PC-3 (cell line): ENCODE results near the gene ITM2C. TPM values are rescaled to one million over a fixed set of nuclear protein-coding genes. Genes with fewer than 3 reads are reported as not detected.
A peak's percentile ranks its signal among the peaks of the same experiment; 100 is the strongest.

ENCODE experiments used
- ATAC-seq: fragments of 200-7000 bp; cut with Tn5 transposase; 2 replicates; pipeline ENCODE4 v1.9.1; 2020; ENCODE audit warnings: mild to moderate bottlenecking, moderate library complexity
- BruUV-seq: library from RNA; stranded (reverse); fragments of 400-500 nt; replicated peaks from 2 replicates; lab custom pipeline; 2021; lab: Mats Ljungman, UMichigan
- CTCF ChIA-PET: fragments of 300-600 bp; sonication (Branson Sonifier 250); formaldehyde crosslinking; loops from one replicate; lab custom pipeline; 2022; ENCODE audit warnings: antibody characterized with exemption; lab: Charles Lee
- POLR2A ChIA-PET: fragments of 300-600 bp; sonication (Branson Sonifier 250); formaldehyde crosslinking; loops from one replicate; lab custom pipeline; 2022; ENCODE audit warnings: antibody characterized with exemption; ENCODE audit not compliant: unreplicated experiment; lab: Charles Lee
- DNase-seq: peaks from one replicate; pipeline ENCODE4 v3.0.0-alpha.2; 2015
- H2AFZ ChIP-seq: fragments of 300-600 bp; sonication (generic); 2 replicates; pipeline ENCODE4 v1.6.0; 2016; ENCODE audit warnings: antibody characterized with exemption, low read length
- H3F3A ChIP-seq: fragments of 300-600 bp; sonication (generic); one replicate; pipeline ENCODE4 v1.6.0; 2017; ENCODE audit warnings: antibody characterized with exemption, low read length, control low read depth, mild to moderate bottlenecking; ENCODE audit not compliant: unreplicated experiment
- H3K27ac ChIP-seq: fragments of 300-600 bp; sonication (generic); 2 replicates; pipeline ENCODE4 v1.5.1; 2016; ENCODE audit warnings: mild to moderate bottlenecking, low read length
- H3K27me3 ChIP-seq: fragments of 300-600 bp; sonication (generic); 2 replicates; pipeline ENCODE4 v1.6.1; 2016; ENCODE audit warnings: low read length, mixed read lengths
- H3K36me3 ChIP-seq: fragments of 300-600 bp; sonication (generic); 2 replicates; pipeline ENCODE4 v1.6.1; 2016; ENCODE audit warnings: low read depth, mixed run types, low read length, mixed read lengths
- H3K4me1 ChIP-seq: fragments of 300-600 bp; sonication (generic); 2 replicates; pipeline ENCODE4 v1.5.1; 2016; ENCODE audit warnings: low read length; ENCODE audit not compliant: insufficient read depth
- H3K4me2 ChIP-seq: fragments of 300-600 bp; sonication (generic); 2 replicates; pipeline ENCODE4 v1.6.0; 2016; ENCODE audit warnings: low read length
- H3K4me3 ChIP-seq: fragments of 300-600 bp; sonication (generic); 2 replicates; pipeline ENCODE4 v1.5.1; 2016; ENCODE audit warnings: mild to moderate bottlenecking, low read length, mixed read lengths
- H3K79me2 ChIP-seq: fragments of 300-600 bp; sonication (generic); 2 replicates; pipeline ENCODE4 v1.6.1; 2017; ENCODE audit warnings: low read length, mixed read lengths
- H3K9ac ChIP-seq: fragments of 300-600 bp; sonication (generic); 2 replicates; pipeline ENCODE4 v1.6.0; 2016; ENCODE audit warnings: mild to moderate bottlenecking, low read length
- H3K9me2 ChIP-seq: fragments of 300-600 bp; sonication (generic); replicated peaks from 2 replicates; pipeline ENCODE4 v1.6.1; 2016; ENCODE audit warnings: mixed run types, low read length, mixed read lengths
- H3K9me3 ChIP-seq: fragments of 300-600 bp; sonication (generic); 2 replicates; pipeline ENCODE4 v1.6.1; 2016; ENCODE audit warnings: low read length, mixed read lengths
- H4K20me1 ChIP-seq: fragments of 300-600 bp; sonication (generic); 2 replicates; pipeline ENCODE4 v1.6.1; 2016; ENCODE audit warnings: low read length, mixed read lengths
- CTCF ChIP-seq: fragments of 300-600 bp; sonication (generic); conservative IDR thresholded peaks from 2 replicates; pipeline ENCODE4 v1.5.1; 2017; ENCODE audit warnings: antibody characterized with exemption, low read depth, mild to moderate bottlenecking, low read length
- EZH2 ChIP-seq: fragments of 300-600 bp; sonication (generic); IDR thresholded peaks from one replicate; pipeline ENCODE4 v1.6.1; 2017; ENCODE audit warnings: antibody characterized with exemption, mild to moderate bottlenecking, low read length; ENCODE audit not compliant: unreplicated experiment
- EZH2phosphoT487 ChIP-seq: fragments of 300-600 bp; sonication (generic); IDR thresholded peaks from 2 replicates; pipeline ENCODE4 v1.6.1; 2018; ENCODE audit warnings: mild to moderate bottlenecking, antibody characterized with exemption, low read length, borderline replicate concordance
- intact Hi-C: fragments of 100-400 bp; cut with micrococcal nuclease; formaldehyde crosslinking; loops from 2 replicates; pipeline ENCODE4 v1.9.0; 2023
- total RNA-seq: library from RNA; depleted of rRNA; stranded (reverse); fragments of >200 nt; gene quantifications from 2 replicates; pipeline ENCODE4 v1.2.3, GENCODE V29; 2014

The ITM2C gene
- total RNA-seq, 1 experiment from 2014 or later, result 111 TPM

DNA sequence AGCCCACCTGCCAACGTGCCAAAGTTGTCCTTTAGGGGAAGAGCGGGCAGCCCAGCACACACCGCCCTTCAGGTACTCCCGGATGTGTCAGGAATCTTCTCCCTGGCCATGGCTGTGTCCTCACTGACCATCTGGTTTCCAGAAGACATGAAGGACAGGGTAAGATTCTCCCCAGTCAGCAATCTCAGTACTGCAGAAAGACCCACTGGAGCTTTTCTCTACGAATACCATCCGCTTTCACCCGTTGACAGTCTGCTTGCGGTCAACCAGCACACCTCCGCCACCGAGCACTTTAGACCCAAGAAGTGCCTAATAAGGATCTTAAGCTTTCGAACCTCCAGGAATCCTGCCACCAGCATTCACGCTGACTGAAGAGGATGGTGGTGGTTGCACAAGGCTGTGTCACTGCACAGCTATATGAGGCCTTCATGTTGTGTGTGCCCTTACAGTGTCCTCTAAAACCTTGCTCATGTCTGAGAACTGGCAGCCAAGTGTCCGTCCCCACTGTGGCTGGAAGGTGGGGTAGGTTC, 42.7 kb upstream of the ITM2C start:
- no peak overlapping the region for H3K9ac ChIP-seq
- no peak for ATAC-seq
- H3K79me2 ChIP-seq, result no peaks in the 10 kb centered on the region
- POLR2A ChIA-PET, result no interaction called here
- no peaks in the 10 kb centered on the region for H4K20me1 ChIP-seq
- H3K4me2 ChIP-seq, result no peak overlapping the region
- intact Hi-C loops, result loop anchor here (5.0 kb wide), 3 partner anchors 80 to 630 kb away; no protein-coding TSS in a partner anchor
- no peaks in the 10 kb centered on the region for H3K27me3 ChIP-seq
- H2AFZ ChIP-seq, result no peak overlapping the region
- no peak overlapping the region for H3K4me3 ChIP-seq
- no peak for TF ChIP-seq EZH2phosphoT487
- TF ChIP-seq CTCF, result no peak
- no peak for TF ChIP-seq EZH2
- H3F3A ChIP-seq, result no peaks in the 10 kb centered on the region
- H3K4me1 ChIP-seq, result no peaks in the 10 kb centered on the region
- BruUV-seq, result no TSS peak
- H3K27ac ChIP-seq, result no peak overlapping the region
- no peaks in the 10 kb centered on the region for H3K9me2 ChIP-seq
- no peaks in the 10 kb centered on the region for H3K9me3 ChIP-seq
- DNase-seq, result no peak
- CTCF ChIA-PET, result no interaction called here
- H3K36me3 ChIP-seq, result peaks cover 20% of the 10 kb centered on the region

- no peaks in the 10 kb centered on the region for H3K4me1 ChIP-seq
- TF ChIP-seq EZH2phosphoT487 (no peak), CTCF (no peak), EZH2 (no peak)
- H4K20me1 ChIP-seq, result no peaks in the 10 kb centered on the region
- peak; percentile 44 for ATAC-seq
- peak overlapping the region; percentile 83; the same call in 1 of the 2 replicates for H3K4me2 ChIP-seq
- H3K9me3 ChIP-seq, result no peaks in the 10 kb centered on the region
- no peak overlapping the region for H3K27ac ChIP-seq
- no peak overlapping the region for H3K4me3 ChIP-seq
- H3K27me3 ChIP-seq, result no peaks in the 10 kb centered on the region
- H3K36me3 ChIP-seq, result peaks cover 8% of the 10 kb centered on the region; the same call in 1 of the 2 replicates
- no peaks in the 10 kb centered on the region for H3K9me2 ChIP-seq
- ChIA-PET POLR2A (no interaction called here), CTCF (interaction anchor here (1.5 to 1.9 kb wide), 2 partner anchors 164 to 230 kb away, joined by 5 to 19 read pairs; no protein-coding TSS in a partner anchor)
- H2AFZ ChIP-seq, result no peak overlapping the region
- intact Hi-C loops, result loop anchor here (5.0 kb wide), 3 partner anchors 79 to 629 kb away; no protein-coding TSS in a partner anchor
- no peaks in the 10 kb centered on the region for H3K79me2 ChIP-seq
- no peaks in the 10 kb centered on the region for H3F3A ChIP-seq
- no peak overlapping the region for H3K9ac ChIP-seq
- BruUV-seq, result no TSS peak
- DNase-seq, result no peak
Measured at GRCh38 chr2:230823264-230823964, 41.3 kb upstream of the ITM2C start.
